Measurements from ENCODE around the gene MAN1C1. TPM values are rescaled to one million over a fixed set of nuclear protein-coding genes. Genes with fewer than 3 reads are reported as not detected.

MAN1C1 gene
- total RNA-seq (5.2 TPM), polyA plus RNA-seq (ENCODE audit: insufficient read depth in 1 of 8, insufficient read length in 8 of 8, low replicate concordance in 1 of 8) (10 to 100 TPM in 6 of 8 donors, 1 to 10 TPM in 2; 9.3 to 17.4 (median 12.8) TPM)
- long read RNA-seq, donor 1, full-length matches to known transcripts: 2 of 2 reads
- long read RNA-seq, donor 1, partial matches to known transcripts: 0 of 2 reads
- long read RNA-seq, donor 1, other reads (novel, unspliced or antisense): 0 of 2 reads
- long read RNA-seq, donor 2, full-length matches to known transcripts: 1 of 1 reads
- long read RNA-seq, donor 2, partial matches to known transcripts: 0 of 1 reads
- long read RNA-seq, donor 2, other reads (novel, unspliced or antisense): 0 of 1 reads
- long read RNA-seq, donor 3, full-length matches to known transcripts: 9 of 9 reads
- long read RNA-seq, donor 3, partial matches to known transcripts: 0 of 9 reads
- long read RNA-seq, donor 3, other reads (novel, unspliced or antisense): 0 of 9 reads
- long read RNA-seq, donor 4, full-length matches to known transcripts: 4 of 4 reads
- long read RNA-seq, donor 4, partial matches to known transcripts: 0 of 4 reads
- long read RNA-seq, donor 4, other reads (novel, unspliced or antisense): 0 of 4 reads
- long read RNA-seq, donor 5, full-length matches to known transcripts: 2 of 2 reads
- long read RNA-seq, donor 5, partial matches to known transcripts: 0 of 2 reads
- long read RNA-seq, donor 5, other reads (novel, unspliced or antisense): 0 of 2 reads
- long read RNA-seq, donor 6, full-length matches to known transcripts: 4 of 4 reads
- long read RNA-seq, donor 6, partial matches to known transcripts: 0 of 4 reads
- long read RNA-seq, donor 6, other reads (novel, unspliced or antisense): 0 of 4 reads
- long read RNA-seq, donor 7, full-length matches to known transcripts: 3 of 3 reads
- long read RNA-seq, donor 7, partial matches to known transcripts: 0 of 3 reads
- long read RNA-seq, donor 7, other reads (novel, unspliced or antisense): 0 of 3 reads
- long read RNA-seq, donor 8: 0 reads
- long read RNA-seq, donor 9, full-length matches to known transcripts: 3 of 3 reads
- long read RNA-seq, donor 9, partial matches to known transcripts: 0 of 3 reads
- long read RNA-seq, donor 9, other reads (novel, unspliced or antisense): 0 of 3 reads
- long read RNA-seq, donor 10, partial matches to known transcripts: 0 of 3 reads
- long read RNA-seq, donor 10, other reads (novel, unspliced or antisense): 0 of 3 reads
- long read RNA-seq, donor 11, full-length matches to known transcripts: 2 of 12 reads
- long read RNA-seq, donor 11, partial matches to known transcripts: 10 of 12 reads
- long read RNA-seq, donor 11, other reads (novel, unspliced or antisense): 0 of 12 reads

DNA sequence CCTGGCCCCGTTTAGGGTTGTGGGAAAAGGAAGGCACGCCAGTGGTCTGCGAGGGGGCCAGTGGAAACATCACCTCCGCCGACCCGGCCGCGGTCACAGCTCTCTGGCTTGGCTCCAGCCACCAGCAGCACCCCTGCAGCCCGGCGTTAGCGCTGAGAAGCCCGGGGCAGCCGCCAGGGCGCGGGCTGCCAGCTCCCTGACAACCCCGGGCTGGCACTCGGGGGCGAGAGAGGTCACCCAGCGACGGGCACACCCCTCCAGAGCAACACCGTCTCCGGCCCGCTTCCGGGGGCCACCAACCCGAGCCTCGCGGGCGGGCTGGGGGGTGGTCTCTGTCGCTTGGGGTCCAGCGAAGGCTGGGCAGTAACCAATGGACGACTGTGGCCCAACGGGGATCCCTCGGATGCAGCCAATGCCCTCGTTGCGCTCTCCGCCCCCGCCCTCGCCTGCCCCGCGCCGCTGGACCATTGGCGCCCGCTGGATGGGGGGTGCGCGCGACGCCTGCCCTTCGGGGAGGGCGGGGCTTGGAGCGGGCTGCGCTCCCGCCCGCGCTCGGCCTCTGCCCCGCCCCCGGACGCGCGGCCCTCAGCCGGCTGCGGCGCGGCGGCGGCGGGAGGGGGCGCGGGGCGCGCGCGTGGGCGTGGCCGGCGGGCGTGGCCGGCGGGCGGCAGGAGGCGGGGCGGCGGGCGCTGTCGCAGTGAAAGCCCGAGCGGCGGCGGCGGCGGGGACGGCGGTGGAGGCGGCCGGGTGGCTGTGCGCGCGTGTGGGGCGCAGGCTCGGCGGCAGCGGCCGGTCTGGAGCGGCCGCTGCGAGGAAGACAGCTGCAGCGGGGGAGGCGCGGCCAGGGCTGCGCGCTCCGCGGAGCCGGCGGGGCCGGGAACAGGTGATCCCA is at the start of gene MAN1C1:
Gene MAN1C1, plus strand, starts transcription at position 697 of the 892 bp plus-strand sequence. CDS start 1,007 bp downstream, outside the sequence.
- Histone ChIP-seq H3K4me1 (ENCODE audit: control insufficient read depth, insufficient read depth, low read length) (peaks cover 31% of the 10 kb centered on the region), H3K9me3 (replicated peaks; ENCODE audit: control insufficient read depth, low read depth, low read length) (no peaks in the 10 kb centered on the region), H3K27me3 (ENCODE audit: control insufficient read depth, insufficient read depth, low read length) (peaks cover 9% of the 10 kb centered on the region), H3K4me3 (ENCODE audit: low read length) (peak within 1 kb of the TSS; percentile 64), H3K27ac (ENCODE audit: low read length) (peak within 1 kb of the TSS; percentile 53), H3K36me3 (ENCODE audit: control insufficient read depth, insufficient read depth, low read length) (no peaks in the 10 kb centered on the region)
- DNase-seq: peak; percentile 93
- under 1% methylated on average over 111 of the region's 116 CpGs for WGBS (ENCODE audit: insufficient coverage)

DNA sequence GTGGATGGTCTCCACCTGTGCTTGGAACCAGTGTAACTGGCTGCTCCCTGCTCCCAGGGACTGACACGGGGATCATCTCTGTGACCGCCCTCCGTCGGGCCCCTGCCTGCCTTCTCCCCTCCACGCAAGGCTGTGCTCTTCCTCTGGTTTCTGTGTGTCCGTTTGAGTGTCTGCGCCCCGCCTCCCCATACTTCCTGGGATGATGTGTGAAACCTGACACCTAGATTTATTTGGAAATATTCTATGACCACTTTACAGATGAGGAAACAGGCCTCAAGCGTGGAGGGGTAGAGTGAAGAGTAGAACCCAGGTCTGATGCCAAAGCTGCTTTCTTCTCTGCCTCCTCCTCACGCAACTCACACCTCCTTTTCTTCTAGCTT is 48.9 kb upstream of the MAN1C1 start:
- Histone ChIP-seq H3K9me3 (replicated peaks; ENCODE audit: control insufficient read depth, low read depth, low read length) (no peaks in the 10 kb centered on the region), H3K4me3 (ENCODE audit: low read length) (no peak overlapping the region), H3K4me1 (ENCODE audit: control insufficient read depth, insufficient read depth, low read length) (peaks cover 58% of the 10 kb centered on the region), H3K27me3 (ENCODE audit: control insufficient read depth, insufficient read depth, low read length) (peaks cover 4% of the 10 kb centered on the region), H3K36me3 (ENCODE audit: control insufficient read depth, insufficient read depth, low read length) (peaks cover 18% of the 10 kb centered on the region), H3K27ac (ENCODE audit: low read length) (peak overlapping the region; percentile 65)
- WGBS (ENCODE audit: insufficient coverage): 29% methylated on average over 6 of the region's 10 CpGs
- DNase-seq: no peak

- DNase-seq: no peak
- Histone ChIP-seq H3K4me1 (ENCODE audit: control insufficient read depth, insufficient read depth, low read length) (peaks cover 56% of the 10 kb centered on the region), H3K36me3 (ENCODE audit: control insufficient read depth, insufficient read depth, low read length) (peaks cover 16% of the 10 kb centered on the region), H3K27ac (ENCODE audit: low read length) (peak overlapping the region; percentile 65), H3K9me3 (replicated peaks; ENCODE audit: control insufficient read depth, low read depth, low read length) (no peaks in the 10 kb centered on the region), H3K4me3 (ENCODE audit: low read length) (no peak overlapping the region), H3K27me3 (ENCODE audit: control insufficient read depth, insufficient read depth, low read length) (peaks cover 4% of the 10 kb centered on the region)
- WGBS (ENCODE audit: insufficient coverage): 48% methylated on average over 19 of the region's 21 CpGs
These were observed 48.3 kb upstream of the MAN1C1 start for GRCh38 chr1:25568090-25568833.

GRCh38 chr1:25568834-25569596 is 47.6 kb upstream of the MAN1C1 start:
- DNase-seq: no peak
- WGBS (ENCODE audit: insufficient coverage): 65% methylated on average over 17 of the region's 21 CpGs
- Histone ChIP-seq H3K4me1 (ENCODE audit: control insufficient read depth, insufficient read depth, low read length) (peaks cover 56% of the 10 kb centered on the region), H3K9me3 (replicated peaks; ENCODE audit: control insufficient read depth, low read depth, low read length) (no peaks in the 10 kb centered on the region), H3K27ac (ENCODE audit: low read length) (peak overlapping the region; percentile 20), H3K27me3 (ENCODE audit: control insufficient read depth, insufficient read depth, low read length) (peaks cover 4% of the 10 kb centered on the region), H3K36me3 (ENCODE audit: control insufficient read depth, insufficient read depth, low read length) (peaks cover 12% of the 10 kb centered on the region), H3K4me3 (ENCODE audit: low read length) (no peak overlapping the region)

DNA sequence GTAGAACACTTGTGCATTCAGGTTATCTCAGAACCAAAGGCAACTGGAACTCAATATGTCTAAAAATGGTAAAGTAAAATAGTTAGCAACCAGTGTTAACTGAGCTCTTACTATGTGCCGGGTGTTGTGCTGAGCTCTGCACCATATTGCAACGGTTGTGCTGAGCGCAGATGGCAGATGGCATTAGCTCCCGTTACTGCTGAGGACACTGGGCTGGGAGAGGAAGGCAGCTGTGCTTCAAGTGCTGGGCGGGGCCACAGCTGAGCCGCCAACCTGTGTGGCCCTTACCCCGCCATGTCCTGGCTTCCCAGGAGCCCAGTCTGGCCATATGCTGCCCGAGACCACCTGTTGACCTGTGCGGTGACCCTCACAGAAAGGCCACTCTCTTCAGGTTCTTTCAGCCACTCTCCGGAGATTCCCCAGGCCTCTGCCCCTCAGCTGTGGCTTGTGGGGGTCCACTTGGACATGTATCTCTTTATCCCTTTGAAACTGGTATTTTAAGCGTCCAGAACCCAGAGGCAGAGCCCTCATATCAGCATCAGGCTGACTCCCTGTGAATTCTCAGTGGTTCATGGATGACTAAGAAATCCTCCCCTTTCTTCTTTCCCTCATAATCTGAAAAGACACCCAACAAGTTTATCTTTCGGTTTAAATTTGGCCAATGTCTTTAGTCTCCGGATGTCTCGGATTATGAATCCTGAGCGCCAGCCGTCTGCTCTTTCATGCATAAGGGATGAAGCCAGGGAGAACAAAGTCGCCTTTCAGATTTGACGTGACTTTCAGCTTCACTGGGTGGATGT is 46.8 kb upstream of the MAN1C1 start:
- H3K36me3 ChIP-seq (ENCODE audit: control insufficient read depth, insufficient read depth, low read length): peaks cover 5% of the 10 kb centered on the region
- H3K9me3 ChIP-seq (replicated peaks; ENCODE audit: control insufficient read depth, low read depth, low read length): no peaks in the 10 kb centered on the region
- peak; percentile 58 for DNase-seq
- WGBS (ENCODE audit: insufficient coverage): 62% methylated on average over 16 of the region's 18 CpGs
- H3K27me3 ChIP-seq (ENCODE audit: control insufficient read depth, insufficient read depth, low read length): peaks cover 4% of the 10 kb centered on the region
- H3K4me3 ChIP-seq (ENCODE audit: low read length): no peak overlapping the region
- peak overlapping the region; percentile 29 for H3K27ac ChIP-seq (ENCODE audit: low read length)
- H3K4me1 ChIP-seq (ENCODE audit: control insufficient read depth, insufficient read depth, low read length): peaks cover 56% of the 10 kb centered on the region

GRCh38 chr1:25570798-25571521 is 45.6 kb upstream of the MAN1C1 start:
- Histone ChIP-seq H3K27me3 (ENCODE audit: control insufficient read depth, insufficient read depth, low read length) (peaks cover 4% of the 10 kb centered on the region), H3K36me3 (ENCODE audit: control insufficient read depth, insufficient read depth, low read length) (peaks cover 3% of the 10 kb centered on the region), H3K4me1 (ENCODE audit: control insufficient read depth, insufficient read depth, low read length) (peaks cover 50% of the 10 kb centered on the region), H3K4me3 (ENCODE audit: low read length) (no peak overlapping the region), H3K9me3 (replicated peaks; ENCODE audit: control insufficient read depth, low read depth, low read length) (no peaks in the 10 kb centered on the region), H3K27ac (ENCODE audit: low read length) (no peak overlapping the region)
- WGBS (ENCODE audit: insufficient coverage): 83% methylated on average over 6 of the region's 12 CpGs
- no peak for DNase-seq

- no peak for DNase-seq
- H3K4me3 ChIP-seq (ENCODE audit: low read length): no peak overlapping the region
- no peak overlapping the region for H3K27ac ChIP-seq (ENCODE audit: low read length)
- H3K9me3 ChIP-seq (replicated peaks; ENCODE audit: control insufficient read depth, low read depth, low read length): no peaks in the 10 kb centered on the region
- peaks cover 46% of the 10 kb centered on the region for H3K4me1 ChIP-seq (ENCODE audit: control insufficient read depth, insufficient read depth, low read length)
- peaks cover 4% of the 10 kb centered on the region for H3K27me3 ChIP-seq (ENCODE audit: control insufficient read depth, insufficient read depth, low read length)
- WGBS (ENCODE audit: insufficient coverage): 76% methylated on average over 6 of the region's 6 CpGs
- peaks cover 3% of the 10 kb centered on the region for H3K36me3 ChIP-seq (ENCODE audit: control insufficient read depth, insufficient read depth, low read length)
These were observed 45.0 kb upstream of the MAN1C1 start for GRCh38 chr1:25571522-25571970.
